ENCODE results near the gene FAM76B. TPM values are rescaled to one million over a fixed set of nuclear protein-coding genes. Genes with fewer than 3 reads are reported as not detected.

The FAM76B gene
- total and polyA plus RNA-seq, 2 donors (not counting 1 experiment from before 2014, with no cell fraction given): 36.5 to 80.9 TPM

DNA sequence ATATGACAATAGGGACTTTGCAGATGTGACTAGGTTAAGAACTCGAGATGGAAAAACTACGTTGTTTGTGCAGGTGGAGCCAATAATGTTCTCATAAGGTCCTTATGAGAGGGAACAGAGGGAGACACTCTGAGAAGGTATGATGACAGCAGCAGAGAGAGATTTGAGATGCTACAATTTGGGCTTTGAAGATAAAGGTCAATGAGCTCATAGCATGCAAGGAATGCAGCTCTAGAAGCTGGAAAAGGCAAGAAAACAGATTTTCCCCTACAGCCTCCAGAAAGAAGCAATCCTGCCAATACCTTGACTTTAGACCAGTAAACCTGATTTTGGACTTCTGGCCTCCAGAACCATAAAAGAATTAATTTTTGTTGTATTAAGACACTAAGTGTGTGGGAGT is 21.1 kb downstream of the FAM76B start:
- CTCF ChIA-PET: interaction anchor here (1.2 to 10.4 kb wide), 7 partner anchors 10 to 699 kb away, joined by 3 to 207 read pairs (median 5); no protein-coding TSS in a partner anchor
- peak overlapping the region; percentile 43 for H3K27ac Mint-ChIP-seq
- no peaks in the 10 kb centered on the region for H3K27me3 ChIP-seq (replicated peaks in 1 of 4; ENCODE audit: control extremely low read depth in 1 of 4, control insufficient read depth in 3 of 4, insufficient read depth in 4 of 4, low read length in 3 of 4)

GRCh38 chr11:95767498-95767897 is 22.1 kb downstream of the FAM76B start:
- no peaks in the 10 kb centered on the region for H3K27me3 ChIP-seq (replicated peaks in 1 of 4; ENCODE audit: control extremely low read depth in 1 of 4, control insufficient read depth in 3 of 4, insufficient read depth in 4 of 4, low read length in 3 of 4)
- H3K4me1 ChIP-seq (ENCODE audit: control insufficient read depth in 2 of 2, insufficient read depth in 2 of 2, low read length in 2 of 2): peaks cover 7% of the 10 kb centered on the region in 2 donors
- ChIA-PET POLR2A (interaction anchor here (0.6 kb wide), 1 partner anchor 52 kb away, joined by 3 read pairs; no protein-coding TSS in a partner anchor), CTCF (interaction anchor here (1.1 to 10.4 kb wide), 7 partner anchors 9 to 614 kb away, joined by 3 to 207 read pairs (median 4); no protein-coding TSS in a partner anchor)
- H3K4me3 ChIP-seq (ENCODE audit: control extremely low read depth in 1 of 5, extremely low read depth in 1 of 5, insufficient read depth in 1 of 5, low read depth in 2 of 5, low read length in 4 of 5): no peak overlapping the region
- H3K9ac ChIP-seq (ENCODE audit: low read length): no peak overlapping the region
- ATAC-seq (ENCODE audit: low read depth): no peak
- no peaks in the 10 kb centered on the region for H3K79me2 ChIP-seq (ENCODE audit: control insufficient read depth, insufficient read depth, low read length)
- DNase-seq: no peak
- peaks cover 19% of the 10 kb centered on the region for H3K4me1 Mint-ChIP-seq
- no peaks in the 10 kb centered on the region for H3K9me3 ChIP-seq (ENCODE audit: control extremely low read depth in 1 of 3, control insufficient read depth in 2 of 3, insufficient read depth in 1 of 3, low read length in 2 of 3)
- no peak overlapping the region for H2AFZ ChIP-seq (ENCODE audit: insufficient read depth, low read depth, low read length, poor library complexity, severe bottlenecking)
- H3K27ac Mint-ChIP-seq: peak overlapping the region; percentile 39
- H3K4me3 Mint-ChIP-seq: no peak overlapping the region
- H3K9me3 Mint-ChIP-seq (ENCODE audit: insufficient read depth): no peaks in the 10 kb centered on the region
- no peak overlapping the region for H3K27ac ChIP-seq (ENCODE audit: low read length in 2 of 2)
- peaks cover 0 to 15% of the 10 kb centered on the region in 2 experiments for H3K36me3 ChIP-seq (replicated peaks in 1 of 2; ENCODE audit: control extremely low read depth in 1 of 2, control insufficient read depth in 1 of 2, extremely low read depth in 1 of 2, insufficient read depth in 2 of 2, low read length in 1 of 2)
- intact Hi-C loops (cut with micrococcal nuclease): loop anchor here (10.0 kb wide), 1 partner anchor 163 kb away; no protein-coding TSS in a partner anchor
- H3K4me2 ChIP-seq (replicated peaks; ENCODE audit: low read depth, low read length, poor library complexity, severe bottlenecking): no peak overlapping the region
- no peaks in the 10 kb centered on the region for H3K27me3 Mint-ChIP-seq
- no CpG with 5 or more reads among the region's 1 CpG for WGBS (ENCODE audit: insufficient coverage)
- TF ChIP-seq EZH2 (IDR thresholded peaks at IDR 0.05; ENCODE audit: borderline replicate concordance, insufficient read depth, low read depth, low read length, poor library complexity, severe bottlenecking): no peak
- TF ChIP-seq, protein P1, sequence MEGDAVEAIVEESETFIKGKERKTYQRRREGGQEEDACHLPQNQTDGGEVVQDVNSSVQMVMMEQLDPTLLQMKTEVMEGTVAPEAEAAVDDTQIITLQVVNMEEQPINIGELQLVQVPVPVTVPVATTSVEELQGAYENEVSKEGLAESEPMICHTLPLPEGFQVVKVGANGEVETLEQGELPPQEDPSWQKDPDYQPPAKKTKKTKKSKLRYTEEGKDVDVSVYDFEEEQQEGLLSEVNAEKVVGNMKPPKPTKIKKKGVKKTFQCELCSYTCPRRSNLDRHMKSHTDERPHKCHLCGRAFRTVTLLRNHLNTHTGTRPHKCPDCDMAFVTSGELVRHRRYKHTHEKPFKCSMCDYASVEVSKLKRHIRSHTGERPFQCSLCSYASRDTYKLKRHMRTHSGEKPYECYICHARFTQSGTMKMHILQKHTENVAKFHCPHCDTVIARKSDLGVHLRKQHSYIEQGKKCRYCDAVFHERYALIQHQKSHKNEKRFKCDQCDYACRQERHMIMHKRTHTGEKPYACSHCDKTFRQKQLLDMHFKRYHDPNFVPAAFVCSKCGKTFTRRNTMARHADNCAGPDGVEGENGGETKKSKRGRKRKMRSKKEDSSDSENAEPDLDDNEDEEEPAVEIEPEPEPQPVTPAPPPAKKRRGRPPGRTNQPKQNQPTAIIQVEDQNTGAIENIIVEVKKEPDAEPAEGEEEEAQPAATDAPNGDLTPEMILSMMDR (IDR thresholded peaks at IDR 0.05): no peak
- no peaks in the 10 kb centered on the region for H4K20me1 ChIP-seq (ENCODE audit: control insufficient read depth, insufficient read depth, low read length, poor library complexity, severe bottlenecking)

More for the DNA sequence above, 21.1 kb downstream of the FAM76B start:
- H3K4me3 Mint-ChIP-seq: no peak overlapping the region
- no peak for TF ChIP-seq EZH2 (IDR thresholded peaks at IDR 0.05; ENCODE audit: borderline replicate concordance, insufficient read depth, low read depth, low read length, poor library complexity, severe bottlenecking)
- TF ChIP-seq, protein P1 (IDR thresholded peaks at IDR 0.05): no peak
- Histone ChIP-seq H2AFZ (ENCODE audit: insufficient read depth, low read depth, low read length, poor library complexity, severe bottlenecking) (no peak overlapping the region), H3K79me2 (ENCODE audit: control insufficient read depth, insufficient read depth, low read length) (no peaks in the 10 kb centered on the region), H3K9me3 (ENCODE audit: control extremely low read depth in 1 of 3, control insufficient read depth in 2 of 3, insufficient read depth in 1 of 3, low read length in 2 of 3) (no peaks in the 10 kb centered on the region), H4K20me1 (ENCODE audit: control insufficient read depth, insufficient read depth, low read length, poor library complexity, severe bottlenecking) (no peaks in the 10 kb centered on the region), H3K4me2 (replicated peaks; ENCODE audit: low read depth, low read length, poor library complexity, severe bottlenecking) (no peak overlapping the region), H3K9ac (ENCODE audit: low read length) (no peak overlapping the region), H3K4me1 (ENCODE audit: control insufficient read depth in 2 of 2, insufficient read depth in 2 of 2, low read length in 2 of 2) (peaks cover 5 to 7% of the 10 kb centered on the region in 2 donors), H3K4me3 (ENCODE audit: control extremely low read depth in 1 of 5, extremely low read depth in 1 of 5, insufficient read depth in 1 of 5, low read depth in 2 of 5, low read length in 4 of 5) (no peak overlapping the region), H3K27ac (ENCODE audit: low read length in 2 of 2) (peak overlapping the region in 1 of 2 donors; percentile 3), H3K36me3 (replicated peaks in 1 of 2; ENCODE audit: control extremely low read depth in 1 of 2, control insufficient read depth in 1 of 2, extremely low read depth in 1 of 2, insufficient read depth in 2 of 2, low read length in 1 of 2) (peaks cover 0 to 21% of the 10 kb centered on the region in 2 experiments)
- intact Hi-C loops (cut with micrococcal nuclease): loop anchor here (10.0 kb wide), 1 partner anchor 164 kb away; no protein-coding TSS in a partner anchor
- DNase-seq (no peak), ATAC-seq (ENCODE audit: low read depth) (no peak)
- peaks cover 16% of the 10 kb centered on the region for H3K4me1 Mint-ChIP-seq
- H3K9me3 Mint-ChIP-seq (ENCODE audit: insufficient read depth): no peaks in the 10 kb centered on the region
- POLR2A ChIA-PET: no interaction called here
- H3K27me3 Mint-ChIP-seq: no peaks in the 10 kb centered on the region
- 100% methylated on average over 2 of the region's 2 CpGs for WGBS (ENCODE audit: insufficient coverage)

All from B cell (primary cell).